Measurements from ENCODE around the gene H2BK1. TPM values are rescaled to one million over a fixed set of nuclear protein-coding genes. Genes with fewer than 3 reads are reported as not detected.

Gene H2BK1
- total RNA-seq, 2 donors from 2014 or later = 3.4 to 4.4 TPM

- peak; percentile 53 to 61 for ATAC-seq (replicated peaks in 1 of 2)
- Mint-ChIP-seq H3K36me3 (ENCODE audit: insufficient read depth in 2 of 2) (no peaks in the 10 kb centered on the region), H3K9me3 (no peaks in the 10 kb centered on the region), H3K4me3 (no peak overlapping the region), H3K27me3 (ENCODE audit: low read depth) (peaks cover 61% of the 10 kb centered on the region), H3K27ac (no peak overlapping the region), H3K4me1 (ENCODE audit: low read depth) (peaks cover 7% of the 10 kb centered on the region)
- DNase-seq = peak; percentile 80 to 88
Measured at GRCh38 chr7:151172273-151173141, 37.8 kb downstream of the H2BK1 start.

GRCh38 chr7:151168787-151169162, 41.5 kb downstream of the H2BK1 start:
- no peaks in the 10 kb centered on the region for H3K36me3 Mint-ChIP-seq (ENCODE audit: insufficient read depth in 2 of 2)
- peaks cover 58% of the 10 kb centered on the region for H3K27me3 Mint-ChIP-seq (ENCODE audit: low read depth)
- ATAC-seq (replicated peaks in 1 of 2) (no peak), DNase-seq (no peak)
- H3K27ac Mint-ChIP-seq = no peak overlapping the region
- peaks cover 7% of the 10 kb centered on the region for H3K4me1 Mint-ChIP-seq (ENCODE audit: low read depth)
- H3K4me3 Mint-ChIP-seq = peak overlapping the region; percentile 68 to 80
- no peaks in the 10 kb centered on the region for H3K9me3 Mint-ChIP-seq

- no peaks in the 10 kb centered on the region for H3K9me3 Mint-ChIP-seq
Measured at GRCh38 chr7:151168003-151168786, 42.1 kb downstream of the H2BK1 start.

GRCh38 chr7:151167197-151167961, 42.9 kb downstream of the H2BK1 start, which contains the start of gene GBX1:
TSS of gene GBX1 (minus strand) at chr7:151167694. CDS start at chr7:151167548, 146 bp downstream.
- peak within 1 kb of the TSS; percentile 68 to 80 for H3K4me3 Mint-ChIP-seq
- H3K4me1 Mint-ChIP-seq (ENCODE audit: low read depth) = peaks cover 7% of the 10 kb centered on the region
- H3K27ac Mint-ChIP-seq = no peak within 1 kb of the TSS
- ATAC-seq (replicated peaks in 1 of 2) (peak; percentile 51 to 65), DNase-seq (peak; percentile 24 to 25)
- no peaks in the 10 kb centered on the region for H3K36me3 Mint-ChIP-seq (ENCODE audit: insufficient read depth in 2 of 2)
- no peaks in the 10 kb centered on the region for H3K9me3 Mint-ChIP-seq
- peaks cover 44% of the 10 kb centered on the region for H3K27me3 Mint-ChIP-seq (ENCODE audit: low read depth)

More at GRCh38 chr7:151168003-151168786, 42.1 kb downstream of the H2BK1 start:
- no peaks in the 10 kb centered on the region for H3K36me3 Mint-ChIP-seq (ENCODE audit: insufficient read depth in 2 of 2)
- peak overlapping the region; percentile 68 to 80 for H3K4me3 Mint-ChIP-seq
- peaks cover 7% of the 10 kb centered on the region for H3K4me1 Mint-ChIP-seq (ENCODE audit: low read depth)
- H3K27me3 Mint-ChIP-seq (ENCODE audit: low read depth) = peaks cover 53% of the 10 kb centered on the region
- peak; percentile 89 to 90 for ATAC-seq (replicated peaks in 1 of 2)
- H3K27ac Mint-ChIP-seq = no peak overlapping the region
- DNase-seq = peak; percentile 77 to 80

- Mint-ChIP-seq H3K27me3 (ENCODE audit: low read depth) (peaks cover 38% of the 10 kb centered on the region), H3K27ac (no peak overlapping the region), H3K36me3 (ENCODE audit: insufficient read depth in 2 of 2) (no peaks in the 10 kb centered on the region), H3K9me3 (no peaks in the 10 kb centered on the region), H3K4me3 (peak overlapping the region; percentile 25 to 43), H3K4me1 (ENCODE audit: low read depth) (peaks cover 7% of the 10 kb centered on the region)
- DNase-seq (no peak), ATAC-seq (replicated peaks in 1 of 2) (no peak)
Measured at GRCh38 chr7:151166629-151167196, 43.6 kb downstream of the H2BK1 start.

- DNase-seq = no peak
- H3K4me3 Mint-ChIP-seq = no peak overlapping the region
- no peaks in the 10 kb centered on the region for H3K9me3 Mint-ChIP-seq
- no peak for ATAC-seq (replicated peaks in 1 of 2)
- H3K27me3 Mint-ChIP-seq (ENCODE audit: low read depth) = peaks cover 8% of the 10 kb centered on the region
- no peak overlapping the region for H3K27ac Mint-ChIP-seq
- no peaks in the 10 kb centered on the region for H3K36me3 Mint-ChIP-seq (ENCODE audit: insufficient read depth in 2 of 2)
- H3K4me1 Mint-ChIP-seq (ENCODE audit: low read depth) = no peaks in the 10 kb centered on the region
Measured at GRCh38 chr7:151161757-151162156, 48.5 kb downstream of the H2BK1 start.

Other genes starting within 250 kb of the H2BK1 start
- under 1 TPM; 0.72 to 0.77 TPM for gene KCNH2, start 232.2 kb downstream of the H2BK1 start, total RNA-seq
- gene NOS3, start 219.5 kb downstream of the H2BK1 start, total RNA-seq = 1 to 10 TPM; 6.8 to 8.1 TPM
- 10 to 100 TPM in 1 of 2 donors, 1 to 10 TPM in 1; 9.0 to 10.1 TPM for gene ATG9B, start 186.0 kb downstream of the H2BK1 start, total RNA-seq
- gene ABCB8, start 182.0 kb downstream of the H2BK1 start, total RNA-seq = 10 to 100 TPM; 46.6 to 49.6 TPM
- 10 to 100 TPM; 14.4 to 15.7 TPM for gene ASIC3, start 162.0 kb downstream of the H2BK1 start, total RNA-seq
- 10 to 100 TPM in 1 of 2 donors, 1 to 10 TPM in 1; 9.4 to 11.6 TPM for gene CDK5, start 152.6 kb downstream of the H2BK1 start, total RNA-seq
- gene SLC4A2, start 150.9 kb downstream of the H2BK1 start, total RNA-seq = 10 to 100 TPM; 73.7 to 75.6 TPM
- 10 to 100 TPM; 55.4 to 59.8 TPM for gene FASTK, start 129.7 kb downstream of the H2BK1 start, total RNA-seq
- gene TMUB1, start 127.0 kb downstream of the H2BK1 start, total RNA-seq = 10 to 100 TPM; 67.3 to 68.5 TPM
- 10 to 100 TPM; 26.9 to 28.4 TPM for gene AGAP3, start 124.0 kb downstream of the H2BK1 start, total RNA-seq
- not detected for gene GBX1, start 42.8 kb downstream of the H2BK1 start, total RNA-seq
- gene ASB10, start 23.2 kb downstream of the H2BK1 start, total RNA-seq = not detected
- 10 to 100 TPM; 29.7 to 31.9 TPM for gene ABCF2, start 16.7 kb upstream of the H2BK1 start, total RNA-seq
- gene CHPF2, start 22.0 kb upstream of the H2BK1 start, total RNA-seq = 10 to 100 TPM; 30.3 to 42.1 TPM
- 1 to 10 TPM; 6.5 to 8.2 TPM for gene SMARCD3, start 38.2 kb upstream of the H2BK1 start, total RNA-seq
- gene NUB1, start 131.3 kb upstream of the H2BK1 start, total RNA-seq = 10 to 100 TPM; 79.0 to 84.1 TPM
- 1 to 10 TPM in 1 of 2 donors, under 1 TPM in 1; 0.53 to 1.0 TPM for gene WDR86, start 199.6 kb upstream of the H2BK1 start, total RNA-seq
- gene CRYGN, start 229.7 kb upstream of the H2BK1 start, total RNA-seq = under 1 TPM; 0.35 to 0.53 TPM